ENCODE results near the gene ASXL1.

DNA sequence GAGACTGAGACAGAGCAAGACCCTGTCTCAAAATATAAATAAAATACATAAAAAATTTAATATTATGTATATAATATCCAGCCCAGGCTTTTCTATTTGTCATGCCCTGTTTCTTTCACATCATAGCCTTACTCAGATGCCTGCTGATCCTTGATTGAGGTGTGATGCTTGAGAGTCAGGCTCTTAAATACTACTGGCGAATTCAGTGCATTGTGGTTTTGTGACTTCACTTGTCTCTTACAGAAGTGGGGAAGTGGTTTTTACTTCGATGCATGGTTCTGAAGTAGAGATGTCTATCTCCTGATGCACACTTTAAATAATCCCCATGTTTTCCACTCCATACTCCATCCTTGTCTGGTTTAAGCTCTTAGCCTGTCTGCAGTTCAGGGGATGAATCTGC is 29.1 kb downstream of the ASXL1 start:
- TF ChIP-seq SIN3A (IDR thresholded peaks at IDR 0.05; ENCODE audit: borderline replicate concordance, insufficient read depth, low read length) (no peak), POLR2AphosphoS5 (IDR thresholded peaks at IDR 0.05; ENCODE audit: low read depth, low read length) (no peak)

Measured in PFSK-1 (cell line).